Body of pancreas (tissue), 4 donors: ENCODE results near the gene VWA8.

Experiments used
- CTCF ChIP-seq, 7 experiments: fragments of 450-650 bp in 4 of 7; fragments of 200-600 bp in 3 of 7; sonication (generic) in 3 of 7; IDR thresholded peaks; one replicate each; pipeline ENCODE4 v1.5.1; 2016 to 2019; ENCODE audit warnings: antibody characterized with exemption in 7 of 7
- POLR2A ChIP-seq, 3 donors: fragments of 450-650 bp; IDR thresholded peaks; one replicate each; pipeline ENCODE4 v1.6.1; 2016; ENCODE audit warnings: antibody characterized with exemption in 3 of 3, mild to moderate bottlenecking in 2 of 3

GRCh38 chr13:41590643-41591042 is 370.3 kb downstream of the VWA8 start:
- TF ChIP-seq CTCF (IDR thresholded peaks at IDR 0.05) (no peak), POLR2A (IDR thresholded peaks at IDR 0.05) (no peak)
